C4-2B (cell line): ENCODE data around the gene GNPTG.

ENCODE experiments used
- H3K27ac ChIP-seq: fragments of 450-650 bp; 2 replicates; pipeline ENCODE4 v1.5.1; 2017
- ZFX ChIP-seq: fragments of 450-650 bp; IDR thresholded peaks from 2 replicates; pipeline ENCODE4 v1.6.1; 2017
- TF ChIP-seq, protein P1 (sequence below): fragments of 450-650 bp; conservative IDR thresholded peaks from 2 replicates; pipeline ENCODE4 v1.5.1; 2017; ENCODE audit warnings: mild to moderate bottlenecking

GNPTG gene

GRCh38 chr16:1392826-1393225 is 41.1 kb downstream of the GNPTG start:
- H3K27ac ChIP-seq = no peak overlapping the region
- no peak for TF ChIP-seq ZFX
- TF ChIP-seq, protein P1, sequence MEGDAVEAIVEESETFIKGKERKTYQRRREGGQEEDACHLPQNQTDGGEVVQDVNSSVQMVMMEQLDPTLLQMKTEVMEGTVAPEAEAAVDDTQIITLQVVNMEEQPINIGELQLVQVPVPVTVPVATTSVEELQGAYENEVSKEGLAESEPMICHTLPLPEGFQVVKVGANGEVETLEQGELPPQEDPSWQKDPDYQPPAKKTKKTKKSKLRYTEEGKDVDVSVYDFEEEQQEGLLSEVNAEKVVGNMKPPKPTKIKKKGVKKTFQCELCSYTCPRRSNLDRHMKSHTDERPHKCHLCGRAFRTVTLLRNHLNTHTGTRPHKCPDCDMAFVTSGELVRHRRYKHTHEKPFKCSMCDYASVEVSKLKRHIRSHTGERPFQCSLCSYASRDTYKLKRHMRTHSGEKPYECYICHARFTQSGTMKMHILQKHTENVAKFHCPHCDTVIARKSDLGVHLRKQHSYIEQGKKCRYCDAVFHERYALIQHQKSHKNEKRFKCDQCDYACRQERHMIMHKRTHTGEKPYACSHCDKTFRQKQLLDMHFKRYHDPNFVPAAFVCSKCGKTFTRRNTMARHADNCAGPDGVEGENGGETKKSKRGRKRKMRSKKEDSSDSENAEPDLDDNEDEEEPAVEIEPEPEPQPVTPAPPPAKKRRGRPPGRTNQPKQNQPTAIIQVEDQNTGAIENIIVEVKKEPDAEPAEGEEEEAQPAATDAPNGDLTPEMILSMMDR = no peak

DNA sequence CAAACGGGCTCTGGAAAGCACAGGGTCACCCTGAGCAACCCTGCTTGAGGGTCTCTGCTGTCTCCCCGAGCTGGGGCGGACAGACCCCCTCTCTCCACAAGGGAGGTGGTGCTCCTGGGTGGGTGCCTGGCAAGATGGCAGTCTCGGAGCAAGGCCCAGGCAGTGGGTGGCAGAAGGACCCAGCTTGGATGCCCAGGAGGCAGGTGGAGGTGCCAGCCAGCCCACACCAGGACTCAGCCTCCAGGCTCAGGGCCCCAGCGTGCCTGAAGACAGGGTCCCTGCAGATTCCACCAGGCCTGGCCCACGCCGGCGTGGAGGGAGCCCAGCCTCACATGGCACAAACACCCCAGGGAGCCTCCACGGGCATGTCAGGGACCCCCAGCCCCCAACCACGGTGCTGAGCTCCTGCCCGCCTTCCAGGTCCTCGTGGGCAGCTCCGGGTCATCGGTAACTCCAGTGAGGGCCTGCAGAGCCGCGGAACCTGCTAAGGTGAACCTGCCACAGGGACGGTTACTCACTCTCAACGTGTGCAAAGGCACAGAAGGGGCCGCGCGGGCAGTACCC is 42.0 kb downstream of the GNPTG start:
- TF ChIP-seq, protein P1 = no peak
- TF ChIP-seq ZFX = no peak

DNA sequence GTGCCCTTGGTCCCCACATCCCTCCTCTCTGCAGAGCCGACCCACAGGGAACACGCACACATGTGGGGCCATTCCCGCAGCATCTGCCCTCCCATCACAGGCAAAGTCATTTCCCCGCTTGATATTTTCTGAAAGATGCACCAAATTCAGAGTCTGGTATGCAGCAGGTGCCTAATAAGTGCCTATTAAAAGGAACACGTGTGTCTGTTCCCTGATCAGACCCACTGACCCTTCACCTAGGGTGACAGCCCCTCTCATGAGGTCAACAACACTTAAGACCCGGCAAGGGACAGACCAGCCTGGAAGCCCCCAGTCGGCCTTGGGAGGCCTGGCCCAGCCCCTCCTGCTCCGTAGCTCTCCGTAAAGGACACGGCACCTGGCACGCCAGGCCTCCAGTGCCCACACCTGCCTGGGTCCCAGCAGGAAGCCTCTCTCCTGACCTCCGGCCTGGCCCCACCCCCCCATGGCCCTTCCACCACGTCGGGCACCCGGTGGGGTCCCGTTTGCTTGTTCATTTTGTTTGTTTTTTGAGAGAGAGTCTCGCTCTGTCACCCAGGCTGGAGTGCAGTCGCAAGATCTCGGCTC is 42.7 kb downstream of the GNPTG start:
- no peak overlapping the region for H3K27ac ChIP-seq
- TF ChIP-seq, protein P1 = no peak
- no peak for TF ChIP-seq ZFX

More for the DNA sequence above, 42.0 kb downstream of the GNPTG start:
- no peak overlapping the region for H3K27ac ChIP-seq

DNA sequence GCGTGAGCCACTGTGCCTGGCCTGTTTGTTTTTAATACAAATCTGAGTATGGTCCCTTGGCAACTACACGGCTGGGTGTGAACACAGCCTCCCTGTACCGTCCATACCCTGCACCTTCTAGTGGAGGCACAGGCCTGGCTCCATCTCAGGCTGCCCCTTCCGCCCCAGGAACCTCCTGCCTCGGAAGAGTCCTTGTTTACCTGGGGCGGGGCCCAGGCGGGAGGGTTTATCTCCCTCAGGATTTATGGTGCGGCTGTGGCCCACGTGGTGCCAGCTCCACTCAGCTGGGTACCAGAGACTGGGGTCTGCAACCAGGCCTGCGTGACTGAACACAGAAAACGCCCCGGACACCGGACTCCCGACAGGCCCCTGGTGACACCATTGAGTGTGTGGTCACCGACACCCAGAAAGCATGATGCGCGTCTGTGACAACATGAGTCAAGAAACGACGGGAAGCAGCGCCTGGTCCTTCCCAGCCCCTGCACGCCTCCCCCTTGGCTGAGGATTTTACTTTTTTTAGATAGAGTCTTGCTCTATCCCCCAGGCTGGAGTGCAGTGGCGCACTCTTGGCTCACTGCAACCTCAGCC is 43.8 kb downstream of the GNPTG start:
- no peak overlapping the region for H3K27ac ChIP-seq
- TF ChIP-seq, protein P1 = no peak
- TF ChIP-seq ZFX = no peak

DNA sequence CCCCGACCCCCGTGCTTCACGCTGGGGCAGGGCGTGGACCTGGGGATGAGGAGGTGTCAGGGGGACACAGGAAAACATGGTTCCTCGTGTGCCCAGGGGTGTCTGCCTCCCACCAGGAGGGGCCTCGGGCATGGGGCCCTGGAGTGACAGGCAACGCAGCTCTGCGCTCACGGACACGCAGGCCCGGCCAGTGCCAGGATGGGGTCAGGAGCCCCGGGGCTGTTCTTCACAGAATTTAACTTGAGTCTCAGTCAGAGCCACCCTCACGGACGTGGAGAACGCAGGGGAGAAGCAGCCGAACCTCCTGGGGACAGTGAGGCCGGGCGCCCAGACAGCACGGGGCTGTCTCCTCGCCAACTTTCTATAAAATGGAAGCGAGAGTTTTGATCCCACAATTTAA is 46.0 kb downstream of the GNPTG start:
- TF ChIP-seq, protein P1 = no peak
- no peak for TF ChIP-seq ZFX
- H3K27ac ChIP-seq = no peak overlapping the region

DNA sequence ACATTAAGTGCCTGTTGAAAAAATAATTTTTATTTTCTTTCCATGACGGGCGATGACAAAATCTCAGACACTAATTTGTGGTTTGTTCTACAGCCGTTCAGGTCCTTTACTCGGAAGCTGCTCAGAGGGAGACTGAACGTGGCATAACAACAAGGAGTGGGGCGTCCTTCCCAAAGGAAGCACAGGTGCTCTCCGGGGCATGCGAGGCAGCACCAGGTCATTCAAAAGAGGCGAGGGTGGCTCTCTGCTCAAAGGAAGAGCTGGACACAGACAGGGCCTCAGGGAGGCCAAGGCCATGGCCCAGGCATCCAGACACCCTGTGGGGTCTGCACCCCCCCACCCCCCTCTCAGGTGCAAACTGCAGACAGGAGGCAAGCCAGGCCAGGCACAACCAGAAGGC is 46.6 kb downstream of the GNPTG start:
- no peak overlapping the region for H3K27ac ChIP-seq
- no peak for TF ChIP-seq ZFX
- TF ChIP-seq, protein P1 = no peak

DNA sequence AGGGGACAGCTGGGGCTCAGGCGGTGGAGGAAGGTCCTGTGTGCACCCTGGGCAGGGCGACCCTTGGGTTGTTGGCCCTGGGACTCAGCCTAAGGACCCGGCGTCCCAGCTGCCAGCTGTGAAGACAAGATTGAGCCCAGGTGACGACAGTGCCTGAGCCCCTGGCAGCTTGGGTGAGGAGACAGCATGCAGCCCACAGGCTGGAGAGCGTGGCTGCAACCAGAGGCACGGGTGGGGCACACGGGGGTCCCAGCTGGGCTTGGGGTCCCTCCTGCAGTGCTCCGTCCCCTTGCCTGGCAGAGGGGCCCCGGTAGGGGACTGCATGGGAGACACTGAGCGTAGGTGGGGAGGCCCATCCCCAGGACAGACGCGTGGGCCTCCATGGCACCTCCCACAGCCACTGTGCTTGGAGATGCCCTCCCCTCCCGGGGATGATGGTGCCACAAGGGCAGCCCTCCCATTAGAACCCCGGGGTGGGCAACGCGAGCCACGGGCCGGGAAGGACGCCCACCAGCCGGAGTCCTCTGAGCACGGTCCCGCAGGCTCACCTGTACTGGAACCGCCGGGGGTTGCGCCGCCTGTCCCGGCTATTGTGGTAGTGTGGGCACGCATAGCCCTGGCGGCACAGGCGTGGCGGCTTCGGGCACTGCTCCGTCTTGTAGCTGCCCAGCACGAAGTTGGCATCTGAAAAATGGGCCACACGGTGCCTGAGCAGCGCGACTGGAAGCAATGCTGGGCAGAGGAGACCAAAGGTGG is 47.3 kb downstream of the GNPTG start:
- TF ChIP-seq, protein P1 = no peak
- TF ChIP-seq ZFX = no peak
- no peak overlapping the region for H3K27ac ChIP-seq
